Activated T-helper 2 cell treated with anti-CD3 and anti-CD28 coated beads, Interferon-gamma antibody, Interleukin-2, Interleukin-4, amounts not matched to agents 10 μg/mL and 5 μg/mL and 100 μg/mL, durations not matched to agents 14 hours and 24 hours and 36 hours (primary cell): Measurements from ENCODE around the gene PPP1R1B. TPM values are rescaled to one million over a fixed set of nuclear protein-coding genes. Genes with fewer than 3 reads are reported as not detected.

Experiments used
- DNase-seq: peaks from one replicate; pipeline ENCODE4 v3.0.0; 2021; ENCODE audit warnings: low spot score
- H3K27ac Mint-ChIP-seq: one replicate; pipeline ENCODE4 v1.8.0; 2021; ENCODE audit warnings: mixed read lengths
- H3K27me3 Mint-ChIP-seq: one replicate; pipeline ENCODE4 v1.8.0; 2021; ENCODE audit warnings: low read depth, mixed read lengths
- H3K36me3 Mint-ChIP-seq: one replicate; pipeline ENCODE4 v1.8.0; 2021; ENCODE audit warnings: low read depth, mixed read lengths
- H3K4me1 Mint-ChIP-seq: one replicate; pipeline ENCODE4 v1.8.0; 2021; ENCODE audit warnings: low read depth, mixed read lengths
- H3K4me3 Mint-ChIP-seq: one replicate; pipeline ENCODE4 v1.8.0; 2021; ENCODE audit warnings: low read depth, mild to moderate bottlenecking, moderate library complexity, mixed read lengths
- H3K9me3 Mint-ChIP-seq: one replicate; pipeline ENCODE4 v1.8.0; 2021; ENCODE audit warnings: mixed read lengths
- intact Hi-C: fragments of 100-400 bp; cut with micrococcal nuclease; formaldehyde crosslinking; loops from one replicate; pipeline ENCODE4 v1.15.1; 2023
- total RNA-seq: library from RNA; stranded (reverse); gene quantifications from 2 replicates; pipeline ENCODE4 v1.2.3, GENCODE V29; 2022

PPP1R1B gene
- total RNA-seq, 1 donor from 2014 or later: not detected

- no peak within 1 kb of the TSS for H3K27ac Mint-ChIP-seq
- H3K36me3 Mint-ChIP-seq: no peaks in the 10 kb centered on the region
- peaks cover 22% of the 10 kb centered on the region for H3K27me3 Mint-ChIP-seq
- DNase-seq: peak; percentile 50
- peak within 1 kb of the TSS; percentile 59 for H3K4me3 Mint-ChIP-seq
- no peaks in the 10 kb centered on the region for H3K9me3 Mint-ChIP-seq
- intact Hi-C loops: loop anchor here (2.0 kb wide), 1 partner anchor 45 kb away; no protein-coding TSS in a partner anchor
- H3K4me1 Mint-ChIP-seq: peaks cover 6% of the 10 kb centered on the region
Observed at GRCh38 chr17:39667945-39668924, 41.5 kb downstream of the PPP1R1B start, which contains the start of gene PNMT. TSS of gene PNMT (plus strand) at chr17:39668453. CDS start at chr17:39668476, 23 bp downstream.

DNA sequence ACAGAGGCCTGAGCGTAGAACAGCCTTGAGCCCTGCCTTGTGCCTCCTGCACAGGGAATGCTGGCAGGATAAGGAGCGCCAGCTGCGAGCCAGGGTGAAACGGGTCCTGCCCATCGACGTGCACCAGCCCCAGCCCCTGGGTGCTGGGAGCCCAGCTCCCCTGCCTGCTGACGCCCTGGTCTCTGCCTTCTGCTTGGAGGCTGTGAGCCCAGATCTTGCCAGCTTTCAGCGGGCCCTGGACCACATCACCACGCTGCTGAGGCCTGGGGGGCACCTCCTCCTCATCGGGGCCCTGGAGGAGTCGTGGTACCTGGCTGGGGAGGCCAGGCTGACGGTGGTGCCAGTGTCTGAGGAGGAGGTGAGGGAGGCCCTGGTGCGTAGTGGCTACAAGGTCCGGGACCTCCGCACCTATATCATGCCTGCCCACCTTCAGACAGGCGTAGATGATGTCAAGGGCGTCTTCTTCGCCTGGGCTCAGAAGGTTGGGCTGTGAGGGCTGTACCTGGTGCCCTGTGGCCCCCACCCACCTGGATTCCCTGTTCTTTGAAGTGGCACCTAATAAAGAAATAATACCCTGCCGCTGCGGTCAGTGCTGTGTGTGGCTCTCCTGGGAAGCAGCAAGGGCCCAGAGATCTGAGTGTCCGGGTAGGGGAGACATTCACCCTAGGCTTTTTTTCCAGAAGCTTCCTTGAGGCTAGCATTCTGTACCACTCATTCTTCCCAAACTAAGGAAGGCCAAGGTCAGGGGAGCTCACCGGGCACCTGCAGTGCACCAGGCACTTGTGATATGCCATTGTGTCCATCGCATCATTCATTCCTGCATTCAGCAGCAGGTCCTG, 43.4 kb downstream of the PPP1R1B start:
- Mint-ChIP-seq H3K27ac (no peak overlapping the region), H3K36me3 (no peaks in the 10 kb centered on the region), H3K4me3 (no peak overlapping the region), H3K9me3 (no peaks in the 10 kb centered on the region), H3K4me1 (peaks cover 6% of the 10 kb centered on the region), H3K27me3 (peaks cover 22% of the 10 kb centered on the region)
- DNase-seq: no peak
- intact Hi-C loops: loop anchor here (2.0 kb wide), 1 partner anchor 47 kb away; no protein-coding TSS in a partner anchor

- no peak overlapping the region for H3K27ac Mint-ChIP-seq
- H3K9me3 Mint-ChIP-seq: no peaks in the 10 kb centered on the region
- intact Hi-C loops: no loop called here
- H3K4me1 Mint-ChIP-seq: peaks cover 11% of the 10 kb centered on the region
- H3K36me3 Mint-ChIP-seq: no peaks in the 10 kb centered on the region
- no peak overlapping the region for H3K4me3 Mint-ChIP-seq
- H3K27me3 Mint-ChIP-seq: peaks cover 22% of the 10 kb centered on the region
- DNase-seq: no peak
Observed at GRCh38 chr17:39670746-39671145, 44.0 kb downstream of the PPP1R1B start.

GRCh38 chr17:39671651-39672521, 45.1 kb downstream of the PPP1R1B start:
- Mint-ChIP-seq H3K36me3 (no peaks in the 10 kb centered on the region), H3K4me3 (no peak overlapping the region), H3K27me3 (peaks cover 14% of the 10 kb centered on the region), H3K4me1 (peaks cover 19% of the 10 kb centered on the region), H3K27ac (no peak overlapping the region), H3K9me3 (no peaks in the 10 kb centered on the region)
- DNase-seq: no peak
- intact Hi-C loops: no loop called here

DNA sequence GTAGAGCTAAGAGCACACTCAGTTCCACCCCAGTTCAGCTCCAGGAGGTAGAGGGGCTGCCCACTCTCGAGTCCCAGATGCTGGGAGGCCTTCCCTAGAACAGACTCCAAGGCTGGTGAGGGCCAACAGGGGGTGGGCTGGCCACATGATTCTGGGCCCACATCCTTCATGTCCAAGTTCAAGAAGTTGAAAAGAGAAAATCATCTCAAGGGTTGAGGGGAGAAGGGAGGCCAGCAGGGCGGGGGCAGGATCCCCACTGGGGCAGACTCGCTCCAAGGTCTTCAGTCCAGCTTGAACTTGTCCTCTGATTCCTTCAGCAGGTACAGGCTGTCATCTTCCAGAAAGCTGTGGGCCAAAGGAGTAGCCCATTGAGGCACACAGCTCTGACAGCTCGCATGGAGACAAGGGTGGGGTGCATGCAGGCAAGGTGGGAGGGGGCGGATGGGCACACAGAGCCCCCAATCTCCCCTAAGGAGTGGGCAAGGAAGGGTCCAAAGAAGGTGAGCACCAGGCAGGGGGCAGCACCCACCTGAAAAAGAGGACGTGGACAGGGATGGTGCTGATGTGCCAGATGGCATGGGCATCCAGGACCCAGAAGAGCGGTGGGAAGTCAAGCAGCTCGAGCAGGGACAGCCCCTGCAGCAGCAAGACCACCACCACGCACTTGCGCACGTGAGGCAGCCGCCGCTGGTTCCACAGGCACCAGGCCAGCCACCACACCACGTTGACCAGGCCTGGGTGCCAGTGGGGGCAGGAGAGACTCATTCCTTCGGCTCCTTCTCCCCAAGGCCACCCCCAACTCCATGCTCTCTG, 46.0 kb downstream of the PPP1R1B start:
- Mint-ChIP-seq H3K27me3 (peaks cover 12% of the 10 kb centered on the region), H3K4me1 (peaks cover 26% of the 10 kb centered on the region), H3K36me3 (peaks cover 6% of the 10 kb centered on the region), H3K9me3 (no peaks in the 10 kb centered on the region), H3K4me3 (no peak overlapping the region), H3K27ac (no peak overlapping the region)
- intact Hi-C loops: no loop called here
- no peak for DNase-seq

DNA sequence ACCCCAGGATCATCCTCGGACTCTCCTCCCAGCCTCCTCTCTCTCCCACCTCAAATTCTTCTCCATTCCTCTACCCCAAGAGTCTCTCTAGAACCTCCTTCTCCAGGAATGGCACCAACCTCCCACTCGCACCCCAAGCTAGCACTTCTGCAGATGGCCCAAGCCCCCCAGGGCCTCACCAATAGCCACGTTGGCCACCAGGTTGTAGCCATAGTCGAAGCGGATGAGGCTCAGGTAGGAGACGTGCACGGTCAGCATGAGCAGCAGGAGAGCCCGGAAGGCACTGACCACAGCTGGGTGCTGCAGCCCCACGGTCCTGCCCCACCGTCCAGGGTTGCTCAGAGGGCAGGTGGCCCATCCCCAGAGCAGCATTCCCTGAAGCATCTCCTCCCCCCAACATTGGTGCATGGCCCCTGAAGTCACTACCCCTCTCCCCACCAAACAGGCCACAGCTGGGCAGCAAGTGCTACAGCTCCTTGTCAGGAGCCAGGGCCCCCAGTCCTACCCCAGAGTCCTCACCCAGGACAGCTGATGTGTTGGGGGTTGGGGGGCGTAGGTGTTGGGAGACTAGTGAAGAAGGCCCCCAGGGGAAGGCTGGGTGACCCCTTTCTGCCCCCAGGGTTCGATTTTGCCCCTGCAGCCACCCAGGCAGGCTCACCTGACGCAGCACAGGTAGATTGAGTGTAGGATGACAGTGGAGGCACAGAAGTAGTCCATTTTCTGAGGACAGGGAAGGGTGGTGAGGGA, 46.8 kb downstream of the PPP1R1B start:
- H3K9me3 Mint-ChIP-seq: no peaks in the 10 kb centered on the region
- intact Hi-C loops: no loop called here

DNA sequence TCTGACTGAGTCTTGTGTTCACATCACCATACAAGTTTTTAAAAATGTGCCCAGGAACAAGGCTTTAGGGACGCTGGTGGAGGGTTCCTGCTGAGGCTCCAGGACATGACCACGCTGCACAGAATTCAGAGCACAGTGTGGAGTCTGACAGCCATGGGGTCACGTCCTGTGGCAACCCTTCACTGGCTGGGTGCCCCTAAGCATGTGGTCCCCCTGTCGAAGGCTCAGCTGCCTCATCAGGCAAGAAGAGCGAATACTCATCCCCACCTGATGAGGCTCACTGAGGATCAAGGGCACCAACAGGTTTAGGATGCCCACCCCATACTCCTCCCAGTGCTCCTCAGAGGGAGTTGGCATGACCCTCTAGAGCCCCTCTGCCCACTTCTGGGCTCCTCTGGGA, 47.4 kb downstream of the PPP1R1B start:
- intact Hi-C loops: no loop called here
- DNase-seq: no peak
- H3K36me3 Mint-ChIP-seq: peaks cover 14% of the 10 kb centered on the region
- no peaks in the 10 kb centered on the region for H3K9me3 Mint-ChIP-seq
- H3K27me3 Mint-ChIP-seq: peaks cover 8% of the 10 kb centered on the region
- peaks cover 29% of the 10 kb centered on the region for H3K4me1 Mint-ChIP-seq
- H3K27ac Mint-ChIP-seq: no peak overlapping the region
- no peak overlapping the region for H3K4me3 Mint-ChIP-seq

More for the DNA sequence above, 46.8 kb downstream of the PPP1R1B start:
- no peak for DNase-seq
- H3K4me1 Mint-ChIP-seq: peaks cover 30% of the 10 kb centered on the region
- peaks cover 11% of the 10 kb centered on the region for H3K27me3 Mint-ChIP-seq
- no peak overlapping the region for H3K27ac Mint-ChIP-seq
- no peak overlapping the region for H3K4me3 Mint-ChIP-seq
- H3K36me3 Mint-ChIP-seq: peaks cover 10% of the 10 kb centered on the region

- Mint-ChIP-seq H3K4me1 (peaks cover 36% of the 10 kb centered on the region), H3K4me3 (no peak overlapping the region)
- intact Hi-C loops: no loop called here
Observed at GRCh38 chr17:39674702-39675389, 48.1 kb downstream of the PPP1R1B start.

DNA sequence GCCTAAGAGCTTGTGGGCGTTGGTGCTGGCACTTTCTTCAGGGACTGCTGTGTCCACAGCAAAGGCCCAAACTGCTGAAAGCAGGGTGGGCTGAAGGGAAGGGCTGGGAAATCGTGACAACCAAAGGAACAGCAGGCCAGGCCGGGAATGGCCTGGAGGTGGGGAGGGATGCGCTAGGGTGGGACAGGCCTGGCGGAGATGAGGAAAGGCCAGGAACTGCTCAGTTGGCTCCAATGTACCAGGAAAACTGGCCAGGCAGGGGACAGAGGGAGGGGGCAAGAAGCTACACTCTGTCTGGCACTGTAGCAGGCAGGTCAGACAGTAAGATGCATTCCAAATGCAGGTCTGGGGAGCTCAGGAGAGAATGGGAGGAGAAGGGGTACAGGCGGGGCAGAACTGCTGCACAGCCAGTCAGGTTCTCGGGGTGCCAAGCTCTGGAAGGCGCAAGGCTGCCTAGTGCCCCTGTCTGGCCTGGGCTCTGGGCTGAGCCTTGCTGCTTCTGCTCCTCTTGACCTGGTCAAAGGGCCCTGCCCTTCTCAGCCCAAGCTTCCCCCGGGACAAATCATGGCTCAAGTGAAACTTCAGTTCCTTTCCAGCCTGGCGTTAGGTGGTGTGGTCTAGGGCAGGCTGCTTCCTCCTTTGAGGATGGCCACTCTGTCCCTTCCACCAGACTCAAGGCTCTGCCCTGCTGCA, 48.8 kb downstream of the PPP1R1B start:
- Mint-ChIP-seq H3K9me3 (no peaks in the 10 kb centered on the region), H3K4me3 (no peak overlapping the region), H3K4me1 (peaks cover 41% of the 10 kb centered on the region), H3K36me3 (peaks cover 16% of the 10 kb centered on the region), H3K27me3 (peaks cover under 1% of the 10 kb centered on the region), H3K27ac (peak overlapping the region; percentile 59)
- no peak for DNase-seq
- intact Hi-C loops: no loop called here

More at GRCh38 chr17:39674702-39675389, 48.1 kb downstream of the PPP1R1B start:
- H3K9me3 Mint-ChIP-seq: no peaks in the 10 kb centered on the region
- H3K27me3 Mint-ChIP-seq: peaks cover 4% of the 10 kb centered on the region
- peaks cover 14% of the 10 kb centered on the region for H3K36me3 Mint-ChIP-seq
- no peak for DNase-seq
- H3K27ac Mint-ChIP-seq: no peak overlapping the region

GRCh38 chr17:39676198-39676819, 49.6 kb downstream of the PPP1R1B start:
- intact Hi-C loops: no loop called here
- H3K36me3 Mint-ChIP-seq: peaks cover 20% of the 10 kb centered on the region
- H3K4me1 Mint-ChIP-seq: peaks cover 47% of the 10 kb centered on the region
- H3K27me3 Mint-ChIP-seq: no peaks in the 10 kb centered on the region
- DNase-seq: peak; percentile 56
- H3K9me3 Mint-ChIP-seq: no peaks in the 10 kb centered on the region
- H3K4me3 Mint-ChIP-seq: no peak overlapping the region
- peak overlapping the region; percentile 59 for H3K27ac Mint-ChIP-seq
